Liver (tissue), 9 donors: ENCODE measurements around the gene TNS2. TPM values are rescaled to one million over a fixed set of nuclear protein-coding genes. Genes with fewer than 3 reads are reported as not detected.

Experiments
- DNase-seq: peaks from one replicate; pipeline ENCODE4 v3.0.0-alpha.2; 2017; ENCODE audit warnings: low spot score
- H3K27ac ChIP-seq, 2 donors: one replicate each; pipeline ENCODE4 v1.7.0; 2013; ENCODE audit warnings: inconsistent platforms in 2 of 2, low read length in 2 of 2, control low read depth in 1 of 2, low read depth in 1 of 2, mild to moderate bottlenecking in 1 of 2
- H3K27me3 ChIP-seq, 4 donors: one replicate each; pipeline versions ENCODE4 v1.6.1 to v1.7.0; 2013; ENCODE audit warnings: low read length in 3 of 4, inconsistent platforms in 1 of 4, mild to moderate bottlenecking in 1 of 4, moderate library complexity in 1 of 4; ENCODE audit not compliant: control insufficient read depth in 4 of 4, insufficient read depth in 4 of 4
- H3K36me3 ChIP-seq, 4 donors: one replicate each; pipeline versions ENCODE4 v1.6.1 to v1.7.0; 2013; ENCODE audit warnings: low read length in 3 of 4, mild to moderate bottlenecking in 3 of 4, low read depth in 1 of 4, moderate library complexity in 1 of 4; ENCODE audit not compliant: control insufficient read depth in 4 of 4, insufficient read depth in 3 of 4
- H3K4me1 ChIP-seq, 4 donors: one replicate each; pipeline versions ENCODE4 v1.6.1 to v1.7.0; 2013; ENCODE audit warnings: low read length in 3 of 4, mild to moderate bottlenecking in 3 of 4, moderate library complexity in 1 of 4; ENCODE audit not compliant: control insufficient read depth in 4 of 4, insufficient read depth in 4 of 4
- H3K4me3 ChIP-seq, 3 donors: one replicate each; pipeline versions ENCODE4 v1.6.1 to v1.7.0; 2013; ENCODE audit warnings: low read length in 3 of 3, control low read depth in 1 of 3, low read depth in 1 of 3, mild to moderate bottlenecking in 1 of 3
- H3K9ac ChIP-seq, 2 donors: one replicate each; pipeline ENCODE4 v1.7.0; 2013; ENCODE audit warnings: low read length in 2 of 2, mild to moderate bottlenecking in 2 of 2, moderate library complexity in 2 of 2, control low read depth in 1 of 2, low read depth in 1 of 2
- H3K9me3 ChIP-seq, 4 donors: one replicate each; pipeline versions ENCODE4 v1.6.1 to v1.7.0; 2013; ENCODE audit warnings: low read length in 3 of 4; ENCODE audit not compliant: control insufficient read depth in 4 of 4
- EGR1 ChIP-seq, 2 donors: IDR thresholded peaks; 2 replicates each; pipeline ENCODE4 v1.6.1; 2016 to 2018; ENCODE audit warnings: antibody characterized with exemption in 2 of 2, low read depth in 2 of 2
- FOXA1 ChIP-seq: IDR thresholded peaks from 2 replicates; pipeline ENCODE4 v1.6.1; 2016; ENCODE audit warnings: antibody characterized with exemption
- GABPA ChIP-seq, 2 donors: IDR thresholded peaks in 1 of 2; conservative IDR thresholded peaks in 1 of 2; 2 replicates each; pipeline ENCODE4 v1.6.1; 2016; ENCODE audit warnings: antibody characterized with exemption in 2 of 2, mild to moderate bottlenecking in 1 of 2, moderate library complexity in 1 of 2
- HNF4A ChIP-seq, 2 donors: conservative IDR thresholded peaks; 2 replicates each; pipeline ENCODE4 v1.6.1; 2016; ENCODE audit warnings: antibody characterized with exemption in 2 of 2, mild to moderate bottlenecking in 2 of 2
- JUND ChIP-seq, 2 donors: IDR thresholded peaks; 2 replicates each; pipeline ENCODE4 v1.6.1; 2016; ENCODE audit warnings: antibody characterized with exemption in 2 of 2
- NR2F2 ChIP-seq: IDR thresholded peaks from 2 replicates; pipeline ENCODE4 v1.6.1; 2016; ENCODE audit warnings: antibody characterized with exemption
- RXRA ChIP-seq, 2 donors: IDR thresholded peaks; 2 replicates each; pipeline ENCODE4 v1.6.1; 2017 to 2018; ENCODE audit warnings: antibody characterized with exemption in 2 of 2, mild to moderate bottlenecking in 1 of 2
- SP1 ChIP-seq: IDR thresholded peaks from 2 replicates; pipeline ENCODE4 v1.6.1; 2018; ENCODE audit warnings: antibody characterized with exemption, mild to moderate bottlenecking
- YY1 ChIP-seq: IDR thresholded peaks from 2 replicates; pipeline ENCODE4 v1.6.1; 2016; ENCODE audit warnings: antibody characterized with exemption, mild to moderate bottlenecking
- WGBS: extraction: QIAGEN DNeasy Blood & Tissue Kit; methylation state at CpG from one replicate; pipeline ENCODE4 v1.1.7; 2013; 5-methylcytosine and 5-hydroxymethylcytosine counted together
- polyA plus RNA-seq, 2 donors: library from polyadenylated mRNA; stranded (reverse) in 1 of 2; unstranded in 1 of 2; fragments of 200-250 nt in 1 of 2; fragments of >200 nt in 1 of 2; fragmentation: Nextera tagmentation in 1 of 2; extraction: Ambion mirVana in 1 of 2; gene quantifications; one replicate each; pipeline versions ENCODE4 v1.2.1 to v1.2.3, GENCODE V29; 2013 to 2015
- total RNA-seq, 2 donors: library from RNA; depleted of rRNA; stranded (reverse); fragments of >200 nt; gene quantifications; one replicate each; pipeline ENCODE4 v1.2.3, GENCODE V29; 2014
- TF ChIP-seq, protein P1 (sequence below): IDR thresholded peaks from 2 replicates; pipeline ENCODE4 v1.6.1; 2016; ENCODE audit warnings: antibody characterized with exemption, mild to moderate bottlenecking
- TF ChIP-seq, protein P2 (sequence below): IDR thresholded peaks from 2 replicates; pipeline ENCODE4 v1.6.1; 2016; ENCODE audit warnings: antibody characterized with exemption
- TF ChIP-seq, protein P3 (sequence below): IDR thresholded peaks from 2 replicates; pipeline ENCODE4 v1.6.1; 2016; ENCODE audit warnings: antibody characterized with exemption
- donor health status: healthy.
- donor health status: healthy.
- donor health status: healthy.
- donor health status: healthy.
- donor health status: healthy.

Gene TNS2
- total and polyA plus RNA-seq, 4 donors = 11.7 to 94.0 (median 46.0) TPM

DNA sequence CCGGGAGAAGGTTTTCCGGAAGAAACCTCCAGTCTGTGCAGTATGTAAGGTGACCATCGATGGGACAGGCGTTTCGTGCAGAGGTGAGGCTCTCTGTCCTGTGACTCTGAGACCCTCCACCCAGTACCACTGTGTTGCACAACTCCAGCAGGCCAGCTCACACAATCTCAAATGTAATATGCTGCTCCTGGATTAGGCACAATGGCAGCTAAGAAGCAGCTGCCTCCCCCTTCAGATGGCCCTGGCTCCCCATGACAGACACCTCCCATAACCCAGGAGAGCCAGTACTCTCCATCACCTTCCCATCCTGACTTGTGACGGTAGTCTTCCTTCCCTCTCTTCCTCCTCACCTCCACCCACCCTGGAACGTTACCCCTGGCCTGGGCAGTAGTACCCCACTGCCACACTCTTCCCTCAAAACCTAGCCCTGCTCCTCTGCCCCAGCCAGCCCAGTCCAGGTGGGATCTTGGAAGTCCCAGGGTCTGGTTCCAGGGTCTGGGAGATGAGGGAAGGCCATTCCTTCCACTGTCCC, 2.1 kb downstream of the TNS2 start:
- Histone ChIP-seq H3K9me3 (no peaks in the 10 kb centered on the region), H3K36me3 (peaks cover 3 to 13% (median 10%) of the 10 kb centered on the region in 4 donors), H3K27me3 (no peaks in the 10 kb centered on the region), H3K4me1 (peaks cover 9 to 71% (median 45%) of the 10 kb centered on the region in 4 donors), H3K9ac (peak overlapping the region; percentile 31 to 66), H3K4me3 (peak overlapping the region; percentile 80 to 94 (median 87)), H3K27ac (peak overlapping the region; percentile 94 to 98)
- WGBS = 20% methylated on average over 7 of the region's 7 CpGs
- TF ChIP-seq YY1 (no peak), SP1 (no peak), JUND (IDR thresholded peaks at IDR 0.05) (no peak), GABPA (IDR thresholded peaks at IDR 0.05 in 1 of 2, conservative IDR thresholded peaks at IDR 0.05 in 1 of 2) (no peak)
- no peak for DNase-seq

DNA sequence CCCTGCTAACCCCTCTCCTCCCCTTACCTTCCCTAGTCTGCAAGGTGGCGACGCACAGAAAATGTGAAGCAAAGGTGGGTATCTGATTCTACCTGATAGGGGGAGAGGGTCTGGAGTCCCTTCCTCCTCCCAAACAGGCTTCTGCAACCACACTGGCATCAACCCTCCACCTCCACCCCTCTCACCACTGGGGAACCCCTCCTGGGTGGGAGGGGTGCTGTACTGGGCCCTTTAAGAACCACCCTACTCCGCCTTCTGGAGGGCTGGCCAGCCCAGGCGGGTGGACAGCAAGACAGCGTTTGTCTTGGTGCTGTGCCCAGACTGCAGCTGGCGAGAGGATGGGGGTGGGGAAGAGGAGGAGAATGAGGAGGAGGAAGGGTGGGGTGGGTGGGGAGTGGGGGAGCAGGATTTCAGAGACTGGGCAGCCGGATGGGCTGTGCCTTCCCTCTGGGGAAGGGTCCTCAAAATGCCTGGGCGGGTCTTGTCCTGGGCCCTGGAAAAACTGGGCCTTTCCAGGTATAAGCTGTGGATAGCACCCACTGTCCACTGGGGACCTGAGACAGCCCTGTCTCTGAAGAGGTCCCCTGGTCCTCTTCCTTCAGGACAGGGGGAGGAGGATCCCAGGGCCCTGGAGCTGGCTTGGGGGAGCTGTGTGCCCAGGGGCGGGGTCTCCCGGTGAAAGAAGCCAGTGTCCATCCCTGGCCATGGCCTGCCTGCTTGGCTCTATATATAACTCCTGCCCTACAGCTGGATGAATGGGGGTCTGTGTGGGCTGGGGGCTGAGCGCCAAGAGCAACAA, 2.8 kb downstream of the TNS2 start:
- DNase-seq = peak; percentile 63
- Histone ChIP-seq H3K4me3 (peak overlapping the region; percentile 8 to 94 (median 80)), H3K27me3 (no peaks in the 10 kb centered on the region), H3K9me3 (no peaks in the 10 kb centered on the region), H3K36me3 (peaks cover 3 to 18% (median 16%) of the 10 kb centered on the region in 4 donors), H3K4me1 (peaks cover 9 to 75% (median 45%) of the 10 kb centered on the region in 4 donors), H3K27ac (peak overlapping the region; percentile 94 to 98), H3K9ac (peak overlapping the region; percentile 31 to 66)
- peak in 1 of 2 donors; percentile 47 for TF ChIP-seq HNF4A (conservative IDR thresholded peaks at IDR 0.05)
- TF ChIP-seq NR2F2 = peak; percentile 25
- TF ChIP-seq, protein P1, sequence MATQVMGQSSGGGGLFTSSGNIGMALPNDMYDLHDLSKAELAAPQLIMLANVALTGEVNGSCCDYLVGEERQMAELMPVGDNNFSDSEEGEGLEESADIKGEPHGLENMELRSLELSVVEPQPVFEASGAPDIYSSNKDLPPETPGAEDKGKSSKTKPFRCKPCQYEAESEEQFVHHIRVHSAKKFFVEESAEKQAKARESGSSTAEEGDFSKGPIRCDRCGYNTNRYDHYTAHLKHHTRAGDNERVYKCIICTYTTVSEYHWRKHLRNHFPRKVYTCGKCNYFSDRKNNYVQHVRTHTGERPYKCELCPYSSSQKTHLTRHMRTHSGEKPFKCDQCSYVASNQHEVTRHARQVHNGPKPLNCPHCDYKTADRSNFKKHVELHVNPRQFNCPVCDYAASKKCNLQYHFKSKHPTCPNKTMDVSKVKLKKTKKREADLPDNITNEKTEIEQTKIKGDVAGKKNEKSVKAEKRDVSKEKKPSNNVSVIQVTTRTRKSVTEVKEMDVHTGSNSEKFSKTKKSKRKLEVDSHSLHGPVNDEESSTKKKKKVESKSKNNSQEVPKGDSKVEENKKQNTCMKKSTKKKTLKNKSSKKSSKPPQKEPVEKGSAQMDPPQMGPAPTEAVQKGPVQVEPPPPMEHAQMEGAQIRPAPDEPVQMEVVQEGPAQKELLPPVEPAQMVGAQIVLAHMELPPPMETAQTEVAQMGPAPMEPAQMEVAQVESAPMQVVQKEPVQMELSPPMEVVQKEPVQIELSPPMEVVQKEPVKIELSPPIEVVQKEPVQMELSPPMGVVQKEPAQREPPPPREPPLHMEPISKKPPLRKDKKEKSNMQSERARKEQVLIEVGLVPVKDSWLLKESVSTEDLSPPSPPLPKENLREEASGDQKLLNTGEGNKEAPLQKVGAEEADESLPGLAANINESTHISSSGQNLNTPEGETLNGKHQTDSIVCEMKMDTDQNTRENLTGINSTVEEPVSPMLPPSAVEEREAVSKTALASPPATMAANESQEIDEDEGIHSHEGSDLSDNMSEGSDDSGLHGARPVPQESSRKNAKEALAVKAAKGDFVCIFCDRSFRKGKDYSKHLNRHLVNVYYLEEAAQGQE = peak; percentile 95
- TF ChIP-seq, protein P2, sequence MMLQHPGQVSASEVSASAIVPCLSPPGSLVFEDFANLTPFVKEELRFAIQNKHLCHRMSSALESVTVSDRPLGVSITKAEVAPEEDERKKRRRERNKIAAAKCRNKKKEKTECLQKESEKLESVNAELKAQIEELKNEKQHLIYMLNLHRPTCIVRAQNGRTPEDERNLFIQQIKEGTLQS = no peak
- TF ChIP-seq FOXA1 = no peak
- TF ChIP-seq RXRA (IDR thresholded peaks at IDR 0.05) = peak; percentile 22 to 37
- TF ChIP-seq, protein P3, sequence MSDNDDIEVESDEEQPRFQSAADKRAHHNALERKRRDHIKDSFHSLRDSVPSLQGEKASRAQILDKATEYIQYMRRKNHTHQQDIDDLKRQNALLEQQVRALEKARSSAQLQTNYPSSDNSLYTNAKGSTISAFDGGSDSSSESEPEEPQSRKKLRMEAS = peak; percentile 55
- peak in 1 of 2 donors; percentile 18 for TF ChIP-seq EGR1 (IDR thresholded peaks at IDR 0.05; ENCODE audit: low read depth in 2 of 2)
- TF ChIP-seq YY1 = peak; percentile 30
- peak; percentile 45 for TF ChIP-seq SP1
- 29% methylated on average over 11 of the region's 11 CpGs for WGBS
